Measurements from ENCODE around the gene CTDSP1.

DNA sequence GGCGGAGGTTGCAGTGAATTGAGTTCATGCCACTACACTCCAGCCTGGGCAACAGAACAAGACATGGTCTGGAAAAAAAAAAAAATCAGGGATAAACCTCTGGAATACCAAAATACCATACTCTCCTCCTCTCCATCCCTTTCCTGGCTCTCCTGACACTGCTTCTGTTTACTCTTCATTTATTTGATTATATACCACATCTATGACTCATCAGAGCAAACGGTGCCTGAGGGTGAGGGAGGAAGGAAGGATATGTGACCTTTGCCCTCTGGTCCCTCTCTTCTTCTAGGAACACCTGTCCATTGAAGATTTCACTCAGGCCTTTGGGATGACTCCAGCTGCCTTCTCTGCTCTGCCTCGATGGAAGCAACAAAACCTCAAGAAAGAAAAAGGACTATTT is 49.3 kb downstream of the CTDSP1 start:
- TF ChIP-seq, protein P1, sequence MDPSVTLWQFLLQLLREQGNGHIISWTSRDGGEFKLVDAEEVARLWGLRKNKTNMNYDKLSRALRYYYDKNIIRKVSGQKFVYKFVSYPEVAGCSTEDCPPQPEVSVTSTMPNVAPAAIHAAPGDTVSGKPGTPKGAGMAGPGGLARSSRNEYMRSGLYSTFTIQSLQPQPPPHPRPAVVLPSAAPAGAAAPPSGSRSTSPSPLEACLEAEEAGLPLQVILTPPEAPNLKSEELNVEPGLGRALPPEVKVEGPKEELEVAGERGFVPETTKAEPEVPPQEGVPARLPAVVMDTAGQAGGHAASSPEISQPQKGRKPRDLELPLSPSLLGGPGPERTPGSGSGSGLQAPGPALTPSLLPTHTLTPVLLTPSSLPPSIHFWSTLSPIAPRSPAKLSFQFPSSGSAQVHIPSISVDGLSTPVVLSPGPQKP (IDR thresholded peaks at IDR 0.05; ENCODE audit: low read depth, low read length): no peak
- no peak for TF ChIP-seq RFX5 (IDR thresholded peaks at IDR 0.05)
- TF ChIP-seq, protein P2, sequence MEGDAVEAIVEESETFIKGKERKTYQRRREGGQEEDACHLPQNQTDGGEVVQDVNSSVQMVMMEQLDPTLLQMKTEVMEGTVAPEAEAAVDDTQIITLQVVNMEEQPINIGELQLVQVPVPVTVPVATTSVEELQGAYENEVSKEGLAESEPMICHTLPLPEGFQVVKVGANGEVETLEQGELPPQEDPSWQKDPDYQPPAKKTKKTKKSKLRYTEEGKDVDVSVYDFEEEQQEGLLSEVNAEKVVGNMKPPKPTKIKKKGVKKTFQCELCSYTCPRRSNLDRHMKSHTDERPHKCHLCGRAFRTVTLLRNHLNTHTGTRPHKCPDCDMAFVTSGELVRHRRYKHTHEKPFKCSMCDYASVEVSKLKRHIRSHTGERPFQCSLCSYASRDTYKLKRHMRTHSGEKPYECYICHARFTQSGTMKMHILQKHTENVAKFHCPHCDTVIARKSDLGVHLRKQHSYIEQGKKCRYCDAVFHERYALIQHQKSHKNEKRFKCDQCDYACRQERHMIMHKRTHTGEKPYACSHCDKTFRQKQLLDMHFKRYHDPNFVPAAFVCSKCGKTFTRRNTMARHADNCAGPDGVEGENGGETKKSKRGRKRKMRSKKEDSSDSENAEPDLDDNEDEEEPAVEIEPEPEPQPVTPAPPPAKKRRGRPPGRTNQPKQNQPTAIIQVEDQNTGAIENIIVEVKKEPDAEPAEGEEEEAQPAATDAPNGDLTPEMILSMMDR (IDR thresholded peaks at IDR 0.05): no peak
